Neural progenitor cell (in vitro differentiated cells): ENCODE measurements around the gene CLEC4G.

ENCODE experiments used
- EZH2phosphoT487 ChIP-seq: fragments of 200-600 bp; sonication (generic); IDR thresholded peaks from 2 replicates; pipeline ENCODE4 v1.6.1; 2017; ENCODE audit warnings: antibody characterized with exemption
- TF ChIP-seq, protein P1 (sequence below): fragments of 200-600 bp; sonication (generic); IDR thresholded peaks from 2 replicates; pipeline ENCODE4 v1.5.1; 2017; ENCODE audit warnings: antibody characterized with exemption, mild to moderate bottlenecking

GRCh38 chr19:7679771-7680605 is 51.9 kb downstream of the CLEC4G start:
- TF ChIP-seq EZH2phosphoT487 = no peak
- TF ChIP-seq, protein P1, sequence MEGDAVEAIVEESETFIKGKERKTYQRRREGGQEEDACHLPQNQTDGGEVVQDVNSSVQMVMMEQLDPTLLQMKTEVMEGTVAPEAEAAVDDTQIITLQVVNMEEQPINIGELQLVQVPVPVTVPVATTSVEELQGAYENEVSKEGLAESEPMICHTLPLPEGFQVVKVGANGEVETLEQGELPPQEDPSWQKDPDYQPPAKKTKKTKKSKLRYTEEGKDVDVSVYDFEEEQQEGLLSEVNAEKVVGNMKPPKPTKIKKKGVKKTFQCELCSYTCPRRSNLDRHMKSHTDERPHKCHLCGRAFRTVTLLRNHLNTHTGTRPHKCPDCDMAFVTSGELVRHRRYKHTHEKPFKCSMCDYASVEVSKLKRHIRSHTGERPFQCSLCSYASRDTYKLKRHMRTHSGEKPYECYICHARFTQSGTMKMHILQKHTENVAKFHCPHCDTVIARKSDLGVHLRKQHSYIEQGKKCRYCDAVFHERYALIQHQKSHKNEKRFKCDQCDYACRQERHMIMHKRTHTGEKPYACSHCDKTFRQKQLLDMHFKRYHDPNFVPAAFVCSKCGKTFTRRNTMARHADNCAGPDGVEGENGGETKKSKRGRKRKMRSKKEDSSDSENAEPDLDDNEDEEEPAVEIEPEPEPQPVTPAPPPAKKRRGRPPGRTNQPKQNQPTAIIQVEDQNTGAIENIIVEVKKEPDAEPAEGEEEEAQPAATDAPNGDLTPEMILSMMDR = no peak
